Measurements from ENCODE around the gene FNIP1.

DNA sequence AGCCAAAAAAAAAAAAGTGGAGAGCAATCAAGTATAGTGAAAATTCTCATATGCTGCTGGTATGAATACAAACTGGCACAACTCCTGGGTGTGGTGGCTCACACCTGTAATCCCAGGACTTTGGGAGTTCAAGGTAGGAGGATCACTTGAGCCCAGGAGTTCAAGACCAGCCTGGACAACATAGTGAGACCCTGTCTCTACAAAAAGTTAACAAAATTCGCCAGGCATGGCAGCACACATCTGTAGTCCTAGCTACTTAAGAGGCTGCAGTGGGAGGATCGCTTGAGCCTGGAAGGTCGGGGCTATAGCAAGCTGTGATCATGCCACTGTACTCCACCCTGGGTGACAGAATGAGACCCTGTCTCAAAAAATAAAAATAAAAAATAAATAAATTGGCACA is 51.7 kb downstream of the FNIP1 start:
- TF ChIP-seq, protein P1, sequence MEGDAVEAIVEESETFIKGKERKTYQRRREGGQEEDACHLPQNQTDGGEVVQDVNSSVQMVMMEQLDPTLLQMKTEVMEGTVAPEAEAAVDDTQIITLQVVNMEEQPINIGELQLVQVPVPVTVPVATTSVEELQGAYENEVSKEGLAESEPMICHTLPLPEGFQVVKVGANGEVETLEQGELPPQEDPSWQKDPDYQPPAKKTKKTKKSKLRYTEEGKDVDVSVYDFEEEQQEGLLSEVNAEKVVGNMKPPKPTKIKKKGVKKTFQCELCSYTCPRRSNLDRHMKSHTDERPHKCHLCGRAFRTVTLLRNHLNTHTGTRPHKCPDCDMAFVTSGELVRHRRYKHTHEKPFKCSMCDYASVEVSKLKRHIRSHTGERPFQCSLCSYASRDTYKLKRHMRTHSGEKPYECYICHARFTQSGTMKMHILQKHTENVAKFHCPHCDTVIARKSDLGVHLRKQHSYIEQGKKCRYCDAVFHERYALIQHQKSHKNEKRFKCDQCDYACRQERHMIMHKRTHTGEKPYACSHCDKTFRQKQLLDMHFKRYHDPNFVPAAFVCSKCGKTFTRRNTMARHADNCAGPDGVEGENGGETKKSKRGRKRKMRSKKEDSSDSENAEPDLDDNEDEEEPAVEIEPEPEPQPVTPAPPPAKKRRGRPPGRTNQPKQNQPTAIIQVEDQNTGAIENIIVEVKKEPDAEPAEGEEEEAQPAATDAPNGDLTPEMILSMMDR (IDR thresholded peaks at IDR 0.05), result no peak
- TF ChIP-seq POLR2AphosphoS5 (IDR thresholded peaks at IDR 0.05), result no peak
- TF ChIP-seq POLR2A (IDR thresholded peaks at IDR 0.05), result no peak
